ENCODE results near the gene ZNF526. TPM values are rescaled to one million over a fixed set of nuclear protein-coding genes. Genes with fewer than 3 reads are reported as not detected.
A peak's percentile ranks its signal among the peaks of the same experiment; 100 is the strongest.

The ZNF526 gene
- total and polyA plus RNA-seq, 9 of the 15 experiments (the other 6 are each of a cell fraction or from before 2014, with no cell fraction given): 1.3 to 17.9 (median 6.2) TPM

- H3K4me1 ChIP-seq (replicated peaks in 1 of 2; ENCODE audit: control insufficient read depth in 2 of 2, insufficient read depth in 2 of 2, low read length in 2 of 2): peaks cover 37 to 53% of the 10 kb centered on the region in 2 experiments
- peak; percentile 88 to 94 (median 90) for DNase-seq (ENCODE audit: extremely low read depth in 1 of 4, low spot score in 3 of 4)
- WGBS (ENCODE audit: insufficient coverage, low coverage, missing lambda C conversion rate): 8% methylated on average over 30 of the region's 32 CpGs
- intact Hi-C loops (cut with micrococcal nuclease): loop anchor here (5.0 kb wide), 1 partner anchor 43 kb away; the partner anchor contains the start of gene GSK3A
- H3K27me3 ChIP-seq (ENCODE audit: control insufficient read depth in 2 of 2, insufficient read depth in 2 of 2, low read length in 2 of 2): no peaks in the 10 kb centered on the region; a peak in 1 of 5 replicates
- ATAC-seq: peak; percentile 97
- H2AFZ ChIP-seq (ENCODE audit: low read depth, low read length): 0 out of 2 replicates have a peak overlapping the region, but pooled peaks have one; percentile 22
- ChIA-PET POLR2A (interaction anchor here (0.6 to 1.2 kb wide), 6 partner anchors 9 to 240 kb away, joined by 3 read pairs; partner anchors contain the start of gene ZNF526), CTCF (ENCODE audit: low intra/inter-chr PET ratio) (no interaction called here)
- in situ Hi-C loops (cut with MboI): no loop called here
- peak overlapping the region; percentile 70 for H3K27ac ChIP-seq (ENCODE audit: extremely low read depth, low read depth, low read length)
- H3K4me3 ChIP-seq: peak overlapping the region; percentile 27; the same call in 1 of the 2 replicates
- BruUV-seq (replicated peaks): no TSS peak
- H3K9ac ChIP-seq (ENCODE audit: insufficient read depth in 1 of 2, low read depth in 2 of 2, low read length in 2 of 2): peak overlapping the region; percentile 22 to 88
- peaks cover 4% of the 10 kb centered on the region for H3K9me1 ChIP-seq (ENCODE audit: control insufficient read depth, insufficient read depth, low read length)
- H3K36me3 ChIP-seq (ENCODE audit: control insufficient read depth, insufficient read depth, low read length): peaks cover 81% of the 10 kb centered on the region
- peak; percentile 97 for FAIRE-seq
- no peaks in the 10 kb centered on the region for H3K9me3 ChIP-seq (replicated peaks; ENCODE audit: control insufficient read depth, insufficient read depth, low read depth, low read length)
- peaks cover 58% of the 10 kb centered on the region for H3K79me2 ChIP-seq (ENCODE audit: control insufficient read depth, insufficient read depth, low read length)
- peaks cover 24% of the 10 kb centered on the region; the same call in 1 of the 2 replicates for H4K20me1 ChIP-seq (replicated peaks; ENCODE audit: control insufficient read depth, insufficient read depth, low read length)
- peak overlapping the region; percentile 85 for H3K4me2 ChIP-seq (ENCODE audit: insufficient read depth, low read length)
- TF ChIP-seq EP300 (IDR thresholded peaks at IDR 0.05; ENCODE audit: low read length) (peak; percentile 10; the same call in 1 of the 2 replicates), NKRF (IDR thresholded peaks at IDR 0.05; ENCODE audit: borderline replicate concordance) (peak; percentile 84), AFF1 (IDR thresholded peaks at IDR 0.05; ENCODE audit: low read depth in 1 of 2, partially characterized antibody in 2 of 2) (peak; percentile 47 to 64), NFRKB (IDR thresholded peaks at IDR 0.05; ENCODE audit: low read depth) (peak; percentile 51; the same call in 1 of the 2 replicates), MYC (IDR thresholded peaks at IDR 0.05; ENCODE audit: low read depth, low read length) (peak; percentile 65), MYC (CRISPR knock-in tag; IDR thresholded peaks at IDR 0.05; ENCODE audit: borderline replicate concordance, low read depth) (no peak), CXXC5 (CRISPR knock-in tag; IDR thresholded peaks at IDR 0.05) (peak; percentile 78), RERE (CRISPR knock-in tag; IDR thresholded peaks at IDR 0.05; ENCODE audit: borderline replicate concordance) (no peak), PTBP1 (IDR thresholded peaks at IDR 0.05; ENCODE audit: low read depth, low read length) (no peak)
Observed at GRCh38 chr19:42199440-42200115, 20.5 kb upstream of the ZNF526 start.

All from K562 (cell line).